22Rv1 (cell line): ENCODE data around the gene MELTF.

ENCODE experiments used
- ZFX ChIP-seq: fragments of 450-650 bp; IDR thresholded peaks from 2 replicates; pipeline ENCODE4 v1.6.1; 2017; ENCODE audit warnings: antibody characterized with exemption, borderline replicate concordance
- TF ChIP-seq, protein P1 (sequence below): fragments of 450-650 bp; IDR thresholded peaks from 2 replicates; pipeline ENCODE4 v1.5.1; 2017; ENCODE audit warnings: mild to moderate bottlenecking

GRCh38 chr3:196969134-196969659 is 60.4 kb downstream of the MELTF start:
- TF ChIP-seq, protein P1, sequence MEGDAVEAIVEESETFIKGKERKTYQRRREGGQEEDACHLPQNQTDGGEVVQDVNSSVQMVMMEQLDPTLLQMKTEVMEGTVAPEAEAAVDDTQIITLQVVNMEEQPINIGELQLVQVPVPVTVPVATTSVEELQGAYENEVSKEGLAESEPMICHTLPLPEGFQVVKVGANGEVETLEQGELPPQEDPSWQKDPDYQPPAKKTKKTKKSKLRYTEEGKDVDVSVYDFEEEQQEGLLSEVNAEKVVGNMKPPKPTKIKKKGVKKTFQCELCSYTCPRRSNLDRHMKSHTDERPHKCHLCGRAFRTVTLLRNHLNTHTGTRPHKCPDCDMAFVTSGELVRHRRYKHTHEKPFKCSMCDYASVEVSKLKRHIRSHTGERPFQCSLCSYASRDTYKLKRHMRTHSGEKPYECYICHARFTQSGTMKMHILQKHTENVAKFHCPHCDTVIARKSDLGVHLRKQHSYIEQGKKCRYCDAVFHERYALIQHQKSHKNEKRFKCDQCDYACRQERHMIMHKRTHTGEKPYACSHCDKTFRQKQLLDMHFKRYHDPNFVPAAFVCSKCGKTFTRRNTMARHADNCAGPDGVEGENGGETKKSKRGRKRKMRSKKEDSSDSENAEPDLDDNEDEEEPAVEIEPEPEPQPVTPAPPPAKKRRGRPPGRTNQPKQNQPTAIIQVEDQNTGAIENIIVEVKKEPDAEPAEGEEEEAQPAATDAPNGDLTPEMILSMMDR = no peak
- TF ChIP-seq ZFX = no peak
